Endothelial cell of umbilical vein (primary cell): ENCODE results near the gene MAD2L2. TPM values are rescaled to one million over a fixed set of nuclear protein-coding genes. Genes with fewer than 3 reads are reported as not detected.

ENCODE experiments used
- BruUV-seq: library from RNA; stranded (reverse); fragments of 400-500 nt; replicated peaks from 2 replicates; lab custom pipeline; 2021; lab: Mats Ljungman, UMichigan
- CTCF ChIA-PET: fragments of 300-600, 350-600 bp; sonication (Branson Sonifier 250); formaldehyde crosslinking; loops from one replicate; lab custom pipeline; 2021; ENCODE audit warnings: antibody characterized with exemption, inconsistent platforms; lab: Charles Lee
- POLR2A ChIA-PET: fragments of 300-600, 350-600 bp; sonication (Branson Sonifier 250); formaldehyde crosslinking; loops from one replicate; lab custom pipeline; 2021; ENCODE audit warnings: antibody characterized with exemption, inconsistent platforms; lab: Charles Lee
- DNase-seq: peaks from one replicate; pipeline ENCODE4 v3.0.0-alpha.2; 2011; ENCODE audit warnings: low read depth, low spot score
- FAIRE-seq: peaks from 2 replicates; lab custom pipeline; 2011; peaks lifted over from hg19 to GRCh38; lab: Jason Lieb, UNC
- H2AFZ ChIP-seq: 2 replicates; pipeline ENCODE4 v1.6.0; 2012; ENCODE audit warnings: low read depth, low read length, control low read depth, inconsistent platforms
- H3K27ac ChIP-seq: 2 replicates; pipeline ENCODE4 v1.5.1; 2011; ENCODE audit warnings: low read depth, mild to moderate bottlenecking, control low read depth, low read length, moderate library complexity; ENCODE audit not compliant: insufficient read depth
- H3K27me3 ChIP-seq, 2 experiments: 2 replicates each; pipeline versions ENCODE4 v1.6.0 to v1.6.1; 2011; ENCODE audit warnings: low read length in 2 of 2, mixed read lengths in 1 of 2; ENCODE audit not compliant: control insufficient read depth in 2 of 2, insufficient read depth in 2 of 2
- H3K36me3 ChIP-seq, 2 experiments: 2 replicates in 1 of 2; 3 replicates in 1 of 2; pipeline ENCODE4 v1.5.1; 2011; ENCODE audit warnings: low read length in 2 of 2, mild to moderate bottlenecking in 1 of 2, moderate library complexity in 1 of 2; ENCODE audit not compliant: control insufficient read depth in 2 of 2, insufficient read depth in 2 of 2; ENCODE audit errors: extremely low read depth in 1 of 2
- H3K4me1 ChIP-seq: 3 replicates; pipeline ENCODE4 v1.5.1; 2011; ENCODE audit warnings: mild to moderate bottlenecking, low read length; ENCODE audit not compliant: control insufficient read depth, insufficient read depth; ENCODE audit errors: extremely low read depth
- H3K4me2 ChIP-seq: 2 replicates; pipeline ENCODE4 v1.6.1; 2011; ENCODE audit warnings: low read length, control low read depth, mixed read lengths; ENCODE audit not compliant: insufficient read depth
- H3K4me3 ChIP-seq, 3 experiments: fragments of 200-600 bp in 1 of 3; sonication (generic), shearing (Covaris generic) in 1 of 3; replicated peaks in 1 of 3; 2 replicates each; pipeline ENCODE4 v1.5.1; 2011 to 2016; ENCODE audit warnings: control low read depth in 3 of 3, low read length in 3 of 3, mild to moderate bottlenecking in 2 of 3, inconsistent platforms in 1 of 3, low read depth in 1 of 3, moderate library complexity in 1 of 3; ENCODE audit not compliant: insufficient read depth in 1 of 3
- H3K79me2 ChIP-seq: 2 replicates; pipeline ENCODE4 v1.6.0; 2012; ENCODE audit warnings: low read length, inconsistent platforms; ENCODE audit not compliant: control insufficient read depth, insufficient read depth
- H3K9ac ChIP-seq: replicated peaks from 2 replicates; pipeline ENCODE3; 2011; ENCODE audit warnings: low read length, control low read depth; ENCODE audit not compliant: insufficient read depth; ENCODE audit errors: extremely low read depth
- H3K9me1 ChIP-seq: replicated peaks from 3 replicates; pipeline ENCODE4 v1.6.0; 2011; ENCODE audit warnings: mild to moderate bottlenecking, low read length; ENCODE audit not compliant: control insufficient read depth, insufficient read depth; ENCODE audit errors: extremely low read depth
- H3K9me3 ChIP-seq: replicated peaks from 2 replicates; pipeline ENCODE4 v1.5.1; 2012; ENCODE audit warnings: low read length, inconsistent platforms; ENCODE audit not compliant: control insufficient read depth, insufficient read depth
- H4K20me1 ChIP-seq: replicated peaks from 2 replicates; pipeline ENCODE3; 2011; ENCODE audit warnings: mild to moderate bottlenecking, low read length; ENCODE audit not compliant: control insufficient read depth, insufficient read depth; ENCODE audit errors: extremely low read depth
- EZH2 ChIP-seq: IDR thresholded peaks from 2 replicates; pipeline ENCODE4 v1.6.1; 2012; ENCODE audit warnings: borderline replicate concordance, low read depth, mild to moderate bottlenecking, moderate library complexity, low read length, inconsistent platforms; ENCODE audit not compliant: severe bottlenecking
- FOS ChIP-seq: IDR thresholded peaks from 2 replicates; pipeline ENCODE4 v1.6.1; 2011; ENCODE audit warnings: mild to moderate bottlenecking, low read length, moderate library complexity, borderline replicate concordance; ENCODE audit not compliant: insufficient read depth
- GATA2 ChIP-seq: IDR thresholded peaks from 2 replicates; pipeline ENCODE4 v1.7.0; 2011; ENCODE audit warnings: low read depth, mild to moderate bottlenecking, moderate library complexity, mixed read lengths, low read length; ENCODE audit not compliant: insufficient read length, insufficient read depth
- JUN ChIP-seq: IDR thresholded peaks from 2 replicates; pipeline ENCODE4 v1.6.1; 2011; ENCODE audit warnings: borderline replicate concordance, low read depth; ENCODE audit not compliant: insufficient read length, insufficient read depth
- MAX ChIP-seq: IDR thresholded peaks from 2 replicates; pipeline ENCODE4 v1.6.1; 2011; ENCODE audit not compliant: insufficient read depth, insufficient read length
- MYC ChIP-seq: IDR thresholded peaks from one replicate; pipeline ENCODE4 v1.6.1; 2011; ENCODE audit warnings: mild to moderate bottlenecking, low read depth, low read length
- POLR2A ChIP-seq: IDR thresholded peaks from 2 replicates; pipeline ENCODE4 v1.6.1; 2012; ENCODE audit warnings: low read depth, mild to moderate bottlenecking, control low read depth, low read length
- POLR2AphosphoS5 ChIP-seq: IDR thresholded peaks from 2 replicates; pipeline ENCODE4 v1.6.1; 2012; ENCODE audit warnings: low read depth, mild to moderate bottlenecking, control low read depth, low read length, moderate library complexity; ENCODE audit not compliant: insufficient read depth
- dilution Hi-C: fragments of 300-500 bp; cut with MboI; formaldehyde crosslinking; loops from one replicate; pipeline ENCODE4 v1.15.0; 2019; ENCODE audit warnings: low sequenced_read_pairs; ENCODE audit not compliant: extremely low pct_ligation_motif_present
- intact Hi-C: fragments of 100-400 bp; cut with micrococcal nuclease; formaldehyde crosslinking; loops from one replicate; pipeline ENCODE4 v1.10.0; 2022
- polyA plus RNA-seq, 4 experiments: library from polyadenylated mRNA; depleted of rRNA in 3 of 4; stranded (reverse) in 3 of 4; unstranded in 1 of 4; fragments of >200 nt; gene quantifications; 2 replicates each; pipeline versions ENCODE4 v1.2.1 to v1.2.3, GENCODE V29; 2011 to 2012; ENCODE audit warnings: missing spikeins in 1 of 4
- total RNA-seq: library from RNA; stranded (reverse); gene quantifications from 2 replicates; pipeline ENCODE4 v1.2.3, GENCODE V29; 2021
- TF ChIP-seq, protein P1 (sequence below), 2 donors: IDR thresholded peaks; 1 replicate in 1 of 2; 2 replicates in 1 of 2; pipeline ENCODE4 v1.5.1; 2011; ENCODE audit warnings: low read length in 2 of 2, mild to moderate bottlenecking in 2 of 2, moderate library complexity in 2 of 2, control low read depth in 1 of 2, inconsistent platforms in 1 of 2, low read depth in 1 of 2; ENCODE audit not compliant: insufficient read depth in 1 of 2; ENCODE audit errors: extremely low read depth in 1 of 2

Gene MAD2L2
- total and polyA plus RNA-seq, 2 donors (not counting 3 experiments of a cell fraction or from before 2014, with no cell fraction given) = 35.9 to 74.2 TPM

DNA sequence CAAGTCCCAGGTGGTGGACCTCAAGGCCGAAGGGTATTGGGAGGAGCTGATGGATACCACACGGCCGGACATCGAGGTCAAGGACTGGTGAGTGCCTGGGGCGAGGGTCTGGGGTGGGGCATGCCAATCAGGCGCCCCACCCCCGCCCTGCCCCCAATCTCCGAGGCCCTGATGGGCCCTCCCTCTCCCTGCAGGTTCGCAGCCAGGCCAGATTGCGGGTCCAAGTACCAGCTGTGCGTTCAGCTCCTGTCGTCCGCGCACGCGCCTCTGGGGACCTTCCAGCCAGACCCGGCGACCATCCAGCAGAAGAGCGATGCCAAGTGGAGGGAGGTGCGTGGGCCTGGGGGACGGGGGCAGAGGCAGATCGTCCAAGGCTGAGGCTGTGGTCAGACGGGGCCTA is 22.4 kb downstream of the MAD2L2 start:
- intact Hi-C loops = no loop called here
- BruUV-seq = no TSS peak
- H3K27me3 ChIP-seq = no peaks in the 10 kb centered on the region
- no peak overlapping the region for H3K4me3 ChIP-seq
- peaks cover 3% of the 10 kb centered on the region for H3K4me1 ChIP-seq
- no peaks in the 10 kb centered on the region for H3K9me1 ChIP-seq
- TF ChIP-seq, protein P1, sequence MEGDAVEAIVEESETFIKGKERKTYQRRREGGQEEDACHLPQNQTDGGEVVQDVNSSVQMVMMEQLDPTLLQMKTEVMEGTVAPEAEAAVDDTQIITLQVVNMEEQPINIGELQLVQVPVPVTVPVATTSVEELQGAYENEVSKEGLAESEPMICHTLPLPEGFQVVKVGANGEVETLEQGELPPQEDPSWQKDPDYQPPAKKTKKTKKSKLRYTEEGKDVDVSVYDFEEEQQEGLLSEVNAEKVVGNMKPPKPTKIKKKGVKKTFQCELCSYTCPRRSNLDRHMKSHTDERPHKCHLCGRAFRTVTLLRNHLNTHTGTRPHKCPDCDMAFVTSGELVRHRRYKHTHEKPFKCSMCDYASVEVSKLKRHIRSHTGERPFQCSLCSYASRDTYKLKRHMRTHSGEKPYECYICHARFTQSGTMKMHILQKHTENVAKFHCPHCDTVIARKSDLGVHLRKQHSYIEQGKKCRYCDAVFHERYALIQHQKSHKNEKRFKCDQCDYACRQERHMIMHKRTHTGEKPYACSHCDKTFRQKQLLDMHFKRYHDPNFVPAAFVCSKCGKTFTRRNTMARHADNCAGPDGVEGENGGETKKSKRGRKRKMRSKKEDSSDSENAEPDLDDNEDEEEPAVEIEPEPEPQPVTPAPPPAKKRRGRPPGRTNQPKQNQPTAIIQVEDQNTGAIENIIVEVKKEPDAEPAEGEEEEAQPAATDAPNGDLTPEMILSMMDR (IDR thresholded peaks at IDR 0.05; ENCODE audit: extremely low read depth in 1 of 2, insufficient read depth in 1 of 2, low read depth in 1 of 2, low read length in 2 of 2) = no peak
- TF ChIP-seq JUN (no peak), EZH2 (no peak), GATA2 (no peak), POLR2AphosphoS5 (no peak), MYC (no peak), POLR2A (no peak), FOS (no peak), MAX (no peak)
- H3K36me3 ChIP-seq = no peaks in the 10 kb centered on the region
- ChIA-PET CTCF (interaction anchor here (0.6 to 1.4 kb wide), 3 partner anchors 53 to 1085 kb away, joined by 3 read pairs; no protein-coding TSS in a partner anchor), POLR2A (no interaction called here)
- H3K27ac ChIP-seq = no peak overlapping the region
- no peak overlapping the region for H3K4me2 ChIP-seq
- dilution Hi-C loops = no loop called here
- no peak for FAIRE-seq
- H3K9me3 ChIP-seq = no peaks in the 10 kb centered on the region
- H2AFZ ChIP-seq = no peak overlapping the region
- no peaks in the 10 kb centered on the region for H3K79me2 ChIP-seq
- DNase-seq = no peak
- no peaks in the 10 kb centered on the region for H4K20me1 ChIP-seq
- H3K9ac ChIP-seq = no peak overlapping the region
